ENCODE results near the gene CLDN16.

Gene CLDN16

GRCh38 chr3:190442240-190442639 is 54.3 kb downstream of the CLDN16 start:
- DNase-seq (ENCODE audit: low read depth): no peak

GRCh38 chr3:190443257-190443656 is 55.3 kb downstream of the CLDN16 start:
- no peak for DNase-seq (ENCODE audit: low read depth)

GRCh38 chr3:190444006-190444405 is 56.0 kb downstream of the CLDN16 start:
- no peak for DNase-seq (ENCODE audit: low read depth)

- no peak for DNase-seq (ENCODE audit: low read depth)
Measured at GRCh38 chr3:190444576-190445145, 56.7 kb downstream of the CLDN16 start.

- no peak for DNase-seq (ENCODE audit: low read depth)
Measured at GRCh38 chr3:190446573-190447279, 58.8 kb downstream of the CLDN16 start.

- no peak for DNase-seq (ENCODE audit: low read depth)
Measured at GRCh38 chr3:190448256-190448655, 60.3 kb downstream of the CLDN16 start.

GRCh38 chr3:190449801-190450200 is 61.8 kb downstream of the CLDN16 start, which contains the start of gene TMEM207:
Gene TMEM207 (minus strand): TSS chr3:190449901. CDS start chr3:190449809, 92 bp downstream.
- no peak for DNase-seq (ENCODE audit: low read depth)

- no peak for DNase-seq (ENCODE audit: low read depth)
Measured at GRCh38 chr3:190455828-190456227, 67.9 kb downstream of the CLDN16 start.

- no peak for DNase-seq (ENCODE audit: low read depth)
Measured at GRCh38 chr3:190456770-190457169, 68.8 kb downstream of the CLDN16 start.

GRCh38 chr3:190458040-190458439 is 70.1 kb downstream of the CLDN16 start:
- no peak for DNase-seq (ENCODE audit: low read depth)

Data from activated T-helper 9 cell treated with anti-CD3 and anti-CD28 coated beads, Interleukin-2, amount 50 U/mL, for 16 hours (primary cell).